SU-DHL-6 (cell line): ENCODE results near the gene CD83.

Experiments
- H2AFZ ChIP-seq: fragments of 200-600 bp; sonication (generic); 2 replicates; pipeline ENCODE4 v1.6.1; 2014; ENCODE audit warnings: low read depth, mild to moderate bottlenecking, moderate library complexity, mixed read lengths, antibody characterized with exemption, low read length; ENCODE audit not compliant: severe bottlenecking
- H3F3A ChIP-seq: fragments of 200-600 bp; shearing (Covaris generic); 2 replicates; pipeline ENCODE4 v1.6.0; 2016; ENCODE audit warnings: antibody characterized with exemption, mild to moderate bottlenecking; ENCODE audit not compliant: insufficient read depth
- H3K27ac ChIP-seq: fragments of 200-600 bp; sonication (generic); 2 replicates; pipeline ENCODE4 v1.5.1; 2016; ENCODE audit warnings: low read depth, mild to moderate bottlenecking, low read length, moderate library complexity, mixed read lengths
- H3K27me3 ChIP-seq: fragments of 200-600 bp; sonication (generic), shearing (Covaris generic); 2 replicates; pipeline ENCODE4 v1.6.0; 2014; ENCODE audit warnings: mild to moderate bottlenecking, low read length
- H3K36me3 ChIP-seq: fragments of 200-600 bp; sonication (generic); 2 replicates; pipeline ENCODE4 v1.6.1; 2014; ENCODE audit warnings: mild to moderate bottlenecking, low read length, mixed read lengths
- H3K4me2 ChIP-seq: fragments of 300-600, 200-600 bp; shearing (Covaris generic), sonication (generic); 2 replicates; pipeline ENCODE4 v1.6.0; 2014; ENCODE audit warnings: low read length, low read depth, mild to moderate bottlenecking; ENCODE audit not compliant: poor library complexity, severe bottlenecking
- H3K4me3 ChIP-seq: fragments of 200-600 bp; sonication (generic); 2 replicates; pipeline ENCODE4 v1.5.1; 2014; ENCODE audit warnings: antibody characterized with exemption, low read length, mild to moderate bottlenecking, mixed read lengths; ENCODE audit not compliant: insufficient read depth, poor library complexity, severe bottlenecking
- H3K79me2 ChIP-seq: fragments of 200-600 bp; sonication (generic); 2 replicates; pipeline ENCODE4 v1.6.1; 2014; ENCODE audit warnings: mild to moderate bottlenecking, low read length, moderate library complexity; ENCODE audit not compliant: insufficient read depth
- H3K9ac ChIP-seq: fragments of 200-600 bp; sonication (generic); 2 replicates; pipeline ENCODE4 v1.7.0; 2014; ENCODE audit warnings: mild to moderate bottlenecking, low read length
- H3K9me2 ChIP-seq: fragments of 200-600 bp; sonication (generic); replicated peaks from 2 replicates; pipeline ENCODE4 v1.6.1; 2014; ENCODE audit warnings: low read length; ENCODE audit not compliant: insufficient read depth
- H3K9me3 ChIP-seq: fragments of 200-600 bp; sonication (generic); 2 replicates; pipeline ENCODE4 v1.6.1; 2014; ENCODE audit warnings: low read length, mixed read lengths; ENCODE audit not compliant: insufficient read depth
- H4K20me1 ChIP-seq: fragments of 200-600 bp; sonication (generic); 2 replicates; pipeline ENCODE4 v1.6.1; 2014; ENCODE audit warnings: low read depth, mild to moderate bottlenecking, antibody characterized with exemption, low read length, moderate library complexity, mixed read lengths
- CTCF ChIP-seq: fragments of 200-600 bp; sonication (generic); IDR thresholded peaks from one replicate; pipeline ENCODE4 v1.5.1; 2017; ENCODE audit warnings: antibody characterized with exemption, mild to moderate bottlenecking, low read length, moderate library complexity; ENCODE audit not compliant: insufficient read depth, poor library complexity, severe bottlenecking
- EZH2phosphoT487 ChIP-seq: fragments of 200-600 bp; sonication (generic), shearing (Covaris generic); conservative IDR thresholded peaks from 2 replicates; pipeline ENCODE4 v1.6.1; 2018; ENCODE audit warnings: mild to moderate bottlenecking, antibody characterized with exemption, low read length, moderate library complexity, mixed read lengths

The CD83 gene

GRCh38 chr6:14165091-14165490 is 47.5 kb downstream of the CD83 start:
- no peaks in the 10 kb centered on the region for H3K9me2 ChIP-seq
- TF ChIP-seq CTCF (no peak), EZH2phosphoT487 (no peak)
- no peak overlapping the region for H2AFZ ChIP-seq
- H3K27me3 ChIP-seq: no peaks in the 10 kb centered on the region
- H3K4me3 ChIP-seq: no peak overlapping the region
- H3K79me2 ChIP-seq: no peaks in the 10 kb centered on the region
- H3K36me3 ChIP-seq: peaks cover 4% of the 10 kb centered on the region
- H3F3A ChIP-seq: no peaks in the 10 kb centered on the region
- no peak overlapping the region for H3K27ac ChIP-seq
- no peak overlapping the region for H3K4me2 ChIP-seq
- H4K20me1 ChIP-seq: no peaks in the 10 kb centered on the region
- peaks cover 24% of the 10 kb centered on the region for H3K9me3 ChIP-seq
- H3K9ac ChIP-seq: no peak overlapping the region

DNA sequence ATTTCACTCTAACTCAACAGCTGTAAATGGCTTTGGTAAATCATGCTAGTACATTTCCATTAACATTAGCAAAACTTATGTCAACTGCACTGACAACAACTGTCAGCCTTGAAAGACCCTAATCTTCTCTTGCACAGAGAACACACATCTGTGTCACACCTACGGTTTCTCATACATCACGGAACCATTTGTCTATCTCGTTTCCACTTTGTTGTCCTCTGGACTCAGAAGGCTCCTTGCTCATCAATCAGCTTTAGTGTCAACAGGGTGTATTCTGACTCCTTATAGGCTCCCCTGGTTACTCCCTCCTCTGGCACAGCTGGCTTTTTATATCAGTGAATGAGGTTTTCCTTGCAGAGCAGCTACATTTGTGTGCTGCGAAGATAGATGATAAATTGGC is 49.3 kb downstream of the CD83 start:
- Histone ChIP-seq H3K4me2 (no peak overlapping the region), H3K9me3 (peaks cover 39% of the 10 kb centered on the region), H3K4me3 (no peak overlapping the region), H3K79me2 (no peaks in the 10 kb centered on the region), H3K9me2 (no peaks in the 10 kb centered on the region), H3K36me3 (peaks cover 13% of the 10 kb centered on the region), H2AFZ (no peak overlapping the region), H3K9ac (no peak overlapping the region), H4K20me1 (no peaks in the 10 kb centered on the region), H3F3A (no peaks in the 10 kb centered on the region), H3K27ac (no peak overlapping the region), H3K27me3 (no peaks in the 10 kb centered on the region)
- TF ChIP-seq CTCF: no peak
- TF ChIP-seq EZH2phosphoT487: no peak

- Histone ChIP-seq H3K79me2 (no peaks in the 10 kb centered on the region), H4K20me1 (no peaks in the 10 kb centered on the region), H3K36me3 (peaks cover 13% of the 10 kb centered on the region), H3K9me2 (no peaks in the 10 kb centered on the region), H3K27ac (no peak overlapping the region), H3K9ac (no peak overlapping the region), H3K4me3 (no peak overlapping the region), H3K9me3 (peaks cover 43% of the 10 kb centered on the region), H3K4me2 (no peak overlapping the region), H2AFZ (no peak overlapping the region), H3K27me3 (no peaks in the 10 kb centered on the region), H3F3A (no peaks in the 10 kb centered on the region)
- no peak for TF ChIP-seq CTCF
- TF ChIP-seq EZH2phosphoT487: no peak
These were observed 52.6 kb downstream of the CD83 start for GRCh38 chr6:14170128-14170527.
